HG02610 (cell line): ENCODE measurements around the gene ISX.
"Not testable (repeated sequence)": the region's sequence is repeated elsewhere in the genome, so short reads cannot be mapped to it uniquely, and the experiment has no call there.

Experiments used
- ATAC-seq: cut with Tn5 transposase; IDR thresholded peaks from one replicate; pipeline ENCODE4 v1.9.1; 2021; ENCODE audit warnings: mild to moderate bottlenecking, moderate library complexity; ENCODE audit not compliant: unreplicated experiment

The ISX gene

DNA sequence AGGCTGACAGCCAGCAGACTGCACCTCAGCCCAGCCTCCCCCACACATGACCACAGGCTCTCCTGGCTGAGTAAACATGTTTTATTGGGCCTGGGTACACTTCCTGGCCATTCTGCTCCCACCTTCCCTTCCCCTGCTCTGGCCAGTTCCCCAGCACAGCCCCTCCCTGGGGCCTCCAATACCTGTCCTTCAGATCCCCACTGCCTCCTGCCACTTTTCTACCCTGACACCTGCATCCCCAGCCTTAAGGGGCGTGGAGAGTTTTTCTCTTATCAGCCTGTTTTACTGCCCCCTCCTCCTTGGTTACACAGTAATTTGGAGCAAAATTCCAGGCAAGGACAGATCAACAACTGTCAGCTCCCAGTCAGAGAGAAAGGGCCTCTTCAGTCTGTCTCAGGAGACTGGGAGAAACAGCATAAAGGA lies at the start of gene ISX:
TSS of gene ISX (plus strand) at position 363 of the 423 bp plus-strand sequence. CDS start 930 bp downstream, outside the sequence.
- no peak for ATAC-seq

DNA sequence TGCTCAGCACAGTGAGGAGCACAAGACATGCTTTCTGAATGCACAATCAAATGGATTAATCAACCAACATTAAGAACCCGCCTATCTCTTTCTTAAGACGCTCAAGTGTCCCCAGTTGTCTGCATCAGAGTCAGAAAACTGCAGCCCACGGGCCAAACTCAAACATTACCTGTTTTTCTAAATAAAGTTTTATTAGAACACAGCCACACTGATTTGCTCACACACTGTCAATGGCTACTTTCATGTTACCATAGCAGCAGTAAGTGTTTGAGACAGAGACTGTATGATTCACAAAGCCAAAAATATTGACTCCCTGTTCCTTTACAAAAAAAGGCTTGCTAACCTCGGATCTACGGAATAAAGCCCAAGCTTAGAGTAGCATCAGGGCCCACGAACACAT lies 49.0 kb upstream of the ISX start:
- no peak for ATAC-seq

DNA sequence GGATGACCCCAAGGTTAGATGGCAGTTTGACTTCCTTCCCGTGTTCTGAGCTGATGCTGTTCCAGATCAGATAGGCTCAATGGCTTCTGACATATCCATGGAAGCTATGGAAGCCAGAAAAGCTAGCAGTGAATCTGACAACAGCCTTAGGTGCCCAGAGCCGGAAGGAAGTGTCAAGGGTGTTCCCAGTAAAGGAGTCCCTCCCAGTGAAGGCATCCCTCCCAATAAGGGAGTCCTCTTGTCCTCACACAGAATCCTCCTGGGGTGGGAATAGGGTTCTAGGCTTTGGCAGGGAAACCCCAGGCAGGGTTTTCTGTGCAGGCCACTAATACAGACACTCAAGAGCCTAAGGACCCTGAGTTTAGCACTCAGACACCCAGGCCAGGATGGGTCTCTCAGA lies 47.0 kb upstream of the ISX start:
- no peak for ATAC-seq

DNA sequence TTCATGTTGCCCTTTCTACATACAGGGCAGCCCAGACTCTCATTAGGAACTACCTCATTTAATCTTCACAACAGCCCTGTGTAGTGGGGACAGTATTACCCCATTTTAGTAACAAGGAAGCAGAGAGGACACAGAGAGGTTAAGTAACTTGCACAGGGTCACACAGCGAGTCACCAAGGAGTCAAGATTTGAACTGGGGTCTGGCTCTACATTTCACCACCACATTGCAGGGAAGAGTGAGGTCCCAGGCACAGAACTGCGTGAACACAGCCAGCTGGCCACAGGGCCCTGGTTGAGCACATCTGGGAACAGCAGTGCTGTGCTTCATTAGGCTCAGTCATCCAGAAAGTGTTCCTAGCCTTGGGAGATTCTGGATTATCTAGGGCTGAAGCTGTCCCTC lies 45.4 kb upstream of the ISX start:
- no peak for ATAC-seq

DNA sequence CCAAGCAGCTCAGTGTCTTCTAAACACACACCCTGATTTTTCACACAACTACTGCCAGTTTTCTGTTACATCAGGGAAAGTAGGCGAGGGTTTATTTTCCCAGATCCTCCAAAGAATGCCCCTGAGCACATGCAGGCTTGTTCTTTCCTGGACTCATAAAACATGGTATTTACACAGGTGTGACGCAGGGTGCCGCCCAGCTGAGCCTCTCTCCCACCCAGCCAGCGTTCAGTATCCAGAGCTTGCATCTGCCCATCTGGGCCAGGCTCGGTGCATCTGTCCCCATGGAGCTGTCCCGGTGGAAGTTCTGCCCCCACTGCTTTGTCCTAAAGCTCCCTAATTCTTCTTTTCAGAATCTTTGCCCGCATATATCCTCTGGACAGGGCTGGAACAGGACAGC lies 44.8 kb upstream of the ISX start:
- no peak for ATAC-seq

DNA sequence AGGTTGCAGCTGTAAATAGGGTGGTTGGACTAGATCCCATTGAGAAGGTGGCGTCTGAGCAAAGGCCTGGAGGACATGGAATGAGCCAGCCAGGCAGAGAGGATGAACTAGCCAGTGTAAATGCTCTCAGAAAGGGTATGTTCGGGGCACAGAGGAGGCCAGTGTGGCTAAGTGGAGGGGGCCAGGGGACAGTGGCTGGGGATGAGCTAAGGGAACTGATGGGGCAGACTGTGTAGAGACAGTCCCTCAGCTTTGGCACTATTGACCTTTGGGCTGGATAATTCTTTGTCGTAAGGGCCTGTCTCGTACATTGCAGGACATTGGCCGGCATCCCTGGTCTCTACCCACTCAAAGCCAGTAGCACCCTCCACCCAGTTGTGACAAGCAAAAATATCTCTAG lies 43.7 kb upstream of the ISX start:
- ATAC-seq: no peak

DNA sequence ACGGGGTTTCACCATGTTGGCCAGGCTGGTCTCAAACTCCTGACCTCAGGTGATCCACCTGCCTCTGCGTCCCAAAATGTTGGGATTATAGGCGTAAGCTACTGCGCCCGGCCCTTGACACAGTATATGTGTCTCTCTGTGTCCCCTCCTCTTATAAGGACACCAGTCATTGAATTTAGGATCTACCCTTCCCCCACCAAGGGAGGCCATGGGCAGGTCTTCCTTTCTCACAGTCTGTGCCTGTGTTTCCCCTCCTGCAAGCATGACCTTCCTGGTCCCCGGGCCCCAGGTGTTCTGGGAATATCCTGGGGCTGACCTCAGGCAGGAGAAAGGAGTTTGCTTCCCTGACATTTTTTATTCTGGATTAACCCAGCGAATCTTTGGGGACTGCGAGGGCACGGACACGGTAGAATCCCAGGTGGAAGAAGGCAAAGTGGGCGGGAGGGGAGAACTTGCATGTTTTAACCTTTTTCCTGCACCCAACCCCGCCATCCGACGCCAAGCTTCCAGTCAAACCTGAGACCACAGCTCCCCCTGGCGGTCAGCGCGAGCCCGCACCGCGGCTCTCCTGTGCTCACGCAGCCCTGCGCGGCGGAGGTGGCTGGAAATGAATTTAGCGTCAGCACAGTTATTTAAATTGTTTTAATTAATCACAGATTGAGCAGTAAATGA lies 42.1 kb upstream of the ISX start:
- no peak for ATAC-seq

DNA sequence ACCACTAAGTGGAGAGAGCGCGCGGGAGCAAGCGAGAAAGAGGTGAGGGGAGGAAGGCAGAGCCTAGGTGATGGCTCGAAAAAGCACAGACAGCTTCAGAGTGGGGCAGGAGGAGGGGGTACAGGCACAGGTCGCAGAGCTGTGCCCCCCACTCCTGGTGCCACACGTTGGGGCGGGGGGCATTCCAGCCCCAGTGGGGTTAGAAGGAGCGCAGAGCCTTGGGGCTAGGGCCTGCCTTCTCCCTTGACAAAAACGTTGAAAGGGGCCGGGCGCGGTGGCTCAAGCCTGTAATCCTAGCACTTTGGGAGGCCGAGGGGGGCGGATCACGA lies 41.6 kb upstream of the ISX start:
- no peak for ATAC-seq

DNA sequence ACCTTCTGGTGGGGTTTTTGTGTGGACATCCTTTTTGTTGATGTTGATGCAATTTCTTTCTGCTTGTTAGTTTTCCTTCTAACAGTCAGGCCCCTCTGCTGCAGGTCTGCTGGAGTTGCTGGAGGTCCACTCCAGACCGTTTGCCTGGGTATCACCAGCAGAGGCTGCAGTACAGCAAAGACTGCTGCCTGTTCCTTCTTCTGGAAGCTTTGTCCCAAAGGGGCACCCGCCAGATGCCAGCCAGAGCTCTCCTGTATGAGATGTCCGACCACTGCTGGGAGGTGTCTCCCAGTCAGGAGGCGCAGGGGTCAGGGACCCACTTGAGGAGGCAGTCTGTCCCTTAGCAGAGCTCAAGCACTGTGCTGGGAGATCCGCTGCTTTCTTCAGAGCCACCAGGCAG lies 35.8 kb upstream of the ISX start:
- not testable (repeated sequence) for ATAC-seq

DNA sequence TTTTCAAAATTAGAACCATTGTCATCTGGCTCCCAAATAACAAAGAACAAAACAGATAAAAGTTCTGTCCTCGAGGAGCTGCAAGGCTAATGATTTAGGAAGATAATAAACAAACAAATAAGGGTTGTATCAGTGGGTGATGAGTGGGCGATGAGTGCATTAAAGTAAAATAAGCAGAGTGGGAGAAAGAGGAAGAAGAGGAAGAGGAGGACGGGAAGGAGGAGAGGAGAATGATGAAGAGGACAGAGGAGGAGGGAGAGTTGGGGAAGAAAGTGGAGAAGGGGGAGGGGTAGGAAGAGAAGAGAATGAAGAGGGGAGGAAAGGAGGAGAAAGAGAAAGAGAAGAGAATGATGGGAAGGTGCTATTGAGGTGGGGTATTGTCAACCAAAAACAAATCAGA lies 33.4 kb upstream of the ISX start:
- no peak for ATAC-seq

DNA sequence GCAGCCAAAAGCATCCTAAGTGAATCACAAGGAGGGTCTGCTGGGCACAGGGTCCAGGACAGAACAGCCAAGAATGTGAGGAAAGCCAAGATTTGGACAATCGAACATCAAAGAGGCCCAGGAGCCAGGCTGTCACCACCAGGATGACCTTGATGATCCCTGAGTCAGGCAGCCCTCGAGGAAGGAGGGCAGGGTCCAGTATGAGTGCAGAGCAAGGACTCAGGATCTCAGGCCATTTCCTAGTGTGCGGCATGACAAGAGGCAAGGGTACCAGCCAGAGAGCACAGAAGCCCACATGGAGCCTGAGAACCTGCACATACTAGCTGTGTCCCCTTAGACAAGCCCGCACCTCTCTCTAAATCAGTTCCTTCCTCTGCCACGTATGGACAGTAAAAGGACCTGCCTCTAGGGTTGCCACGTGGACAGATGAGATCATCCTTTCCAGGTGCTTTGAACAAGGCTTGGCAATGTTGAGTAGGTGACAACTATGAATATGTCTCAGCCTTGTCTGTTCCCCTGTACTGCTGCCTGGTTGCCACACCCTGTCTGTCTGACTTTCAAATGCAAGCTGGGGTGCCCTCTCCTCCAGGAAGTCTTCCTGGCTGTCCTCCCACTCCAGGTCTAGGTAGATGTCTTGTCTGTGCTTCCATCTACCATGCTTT lies 32.2 kb upstream of the ISX start:
- no peak for ATAC-seq

DNA sequence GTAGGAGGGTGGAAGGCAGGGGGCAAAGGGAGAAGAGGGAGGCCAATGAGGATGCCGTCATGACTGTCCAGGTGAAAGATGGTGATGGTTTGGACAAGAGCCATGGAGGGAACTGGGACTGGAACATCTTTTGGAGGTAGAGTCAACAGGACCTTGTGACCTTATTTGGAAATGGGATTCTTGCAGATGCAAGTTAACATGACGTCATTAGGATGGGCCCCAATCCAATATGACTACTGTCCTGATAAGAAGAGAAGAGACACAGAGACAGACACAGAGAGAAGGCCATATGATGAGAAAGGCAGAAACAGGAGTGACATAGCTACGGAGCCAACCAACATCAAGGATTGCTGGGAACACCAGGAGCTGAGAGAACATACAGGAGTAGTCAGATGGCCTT lies 31.0 kb upstream of the ISX start:
- no peak for ATAC-seq

DNA sequence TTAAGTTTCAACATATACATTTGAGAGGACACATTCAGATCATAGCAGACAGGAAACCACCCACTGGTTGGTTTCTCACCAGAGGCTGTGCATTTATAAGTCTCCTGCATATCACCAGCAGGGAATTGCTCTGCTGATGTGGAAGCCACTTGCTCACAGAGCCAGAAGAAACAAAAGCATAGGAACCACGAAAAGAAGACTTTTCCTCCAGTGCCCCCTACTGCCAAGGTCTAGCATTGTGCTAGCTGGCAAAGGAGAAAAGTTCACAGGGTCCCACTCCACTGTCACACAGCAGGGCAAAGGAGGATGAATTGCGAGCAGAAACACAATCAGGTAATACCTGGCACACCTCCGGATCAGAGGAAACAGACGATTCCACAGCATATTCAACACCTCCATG lies 28.9 kb upstream of the ISX start:
- ATAC-seq: no peak

DNA sequence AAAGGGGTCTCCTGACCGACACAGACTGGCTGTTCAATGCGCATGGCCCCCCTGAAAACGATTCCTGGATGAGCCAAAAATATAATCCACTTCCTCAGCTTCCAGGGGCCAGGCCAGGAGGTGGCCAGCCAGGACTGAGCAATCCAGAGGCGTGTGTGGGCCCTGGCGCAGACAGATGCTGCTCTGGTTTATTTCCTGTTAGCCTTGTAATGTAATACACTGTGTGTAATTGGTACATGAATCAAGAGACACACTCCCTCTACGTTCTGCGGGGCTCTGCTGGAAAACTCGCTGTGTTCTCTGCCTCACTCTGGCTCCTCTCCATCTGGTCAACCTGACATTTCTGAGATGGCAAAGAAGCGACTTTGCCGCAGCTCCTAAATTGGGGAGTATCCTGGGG lies 26.3 kb upstream of the ISX start:
- no peak for ATAC-seq

DNA sequence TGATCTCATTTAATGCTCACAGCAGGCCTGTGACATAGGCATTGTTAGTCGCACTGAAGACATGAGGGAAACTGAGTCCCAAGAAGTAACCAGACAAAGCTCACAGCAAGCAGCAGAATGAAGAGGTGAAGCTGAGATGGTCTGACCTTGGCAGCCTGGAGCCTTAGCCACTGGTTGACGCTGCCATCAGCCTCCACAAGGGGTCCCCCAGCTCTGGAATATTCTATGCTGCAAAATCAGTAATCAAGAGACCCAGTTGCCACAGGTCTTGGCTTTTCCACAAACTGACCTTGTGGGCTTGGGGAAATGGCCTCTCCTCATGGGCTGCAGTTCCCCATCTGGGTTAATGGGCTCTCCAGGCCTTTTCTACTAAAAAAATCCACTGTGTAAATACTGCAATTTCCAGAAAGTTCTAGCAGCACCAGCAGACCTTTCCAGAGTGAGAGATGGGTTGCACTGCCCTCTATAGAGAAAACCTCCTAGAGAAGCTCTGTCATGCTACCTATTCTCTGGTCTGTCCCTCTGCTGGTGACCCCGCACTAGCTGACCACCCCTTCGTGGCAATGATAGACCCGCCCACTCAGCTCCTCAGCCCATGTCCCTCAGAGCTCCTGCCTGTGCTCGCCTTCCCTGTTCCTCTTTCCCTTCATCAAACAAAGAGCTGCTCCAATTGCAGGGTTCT lies 22.6 kb upstream of the ISX start:
- no peak for ATAC-seq

DNA sequence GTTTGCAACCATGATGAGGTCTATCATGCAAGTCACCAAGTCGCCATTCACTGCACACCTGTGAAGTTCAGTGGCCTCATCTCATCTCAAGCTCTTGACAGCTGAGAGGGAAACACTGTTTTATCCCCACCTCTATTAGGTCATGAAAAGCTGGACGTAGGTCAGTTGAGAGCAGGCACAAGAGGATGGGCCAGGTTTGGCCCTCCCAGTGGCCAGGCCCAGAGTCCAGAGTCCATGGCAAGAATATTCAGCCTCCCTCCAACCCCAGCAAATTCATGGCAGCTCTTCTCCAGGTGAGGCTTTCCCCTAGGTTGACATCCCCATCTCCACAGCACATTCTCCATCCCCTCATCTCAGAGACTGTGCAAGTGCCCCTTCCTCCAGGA lies 22.0 kb upstream of the ISX start:
- no peak for ATAC-seq

DNA sequence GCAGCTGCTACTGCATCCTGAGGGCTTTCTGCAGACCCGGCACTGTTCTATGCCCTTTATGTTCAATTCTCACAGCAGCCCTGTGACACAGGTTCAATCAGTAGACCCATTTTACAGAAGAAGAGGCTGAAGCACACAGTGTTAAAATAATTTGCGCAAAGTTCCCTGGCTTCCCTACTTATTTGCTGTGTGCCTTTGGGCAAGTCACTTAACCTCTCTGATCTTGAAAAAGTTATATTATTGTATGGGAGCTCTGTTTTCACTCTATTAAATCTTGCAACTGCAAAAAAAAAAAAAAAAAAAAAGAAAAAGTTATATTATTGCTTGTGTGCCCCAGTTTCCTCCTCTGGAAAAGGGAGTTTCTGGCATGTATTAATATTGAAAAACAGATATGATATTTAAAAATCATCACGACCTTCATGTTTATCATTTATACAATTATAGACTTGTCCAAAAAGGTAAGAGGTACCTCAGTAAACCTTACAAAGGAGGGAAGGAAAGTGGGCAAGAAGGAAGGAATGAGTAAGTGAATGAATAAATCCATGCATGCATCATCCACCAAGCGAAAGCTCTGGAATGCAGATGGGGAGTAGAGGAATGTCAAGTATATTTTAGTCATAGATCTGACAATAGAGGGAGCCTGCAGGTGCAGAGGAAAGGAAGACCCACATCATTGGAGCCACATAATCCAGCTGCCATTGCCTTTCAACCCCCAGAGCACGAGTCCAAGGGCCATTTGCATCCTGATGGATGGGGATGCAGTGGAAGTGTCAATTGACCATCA lies 21.2 kb upstream of the ISX start:
- no peak for ATAC-seq

DNA sequence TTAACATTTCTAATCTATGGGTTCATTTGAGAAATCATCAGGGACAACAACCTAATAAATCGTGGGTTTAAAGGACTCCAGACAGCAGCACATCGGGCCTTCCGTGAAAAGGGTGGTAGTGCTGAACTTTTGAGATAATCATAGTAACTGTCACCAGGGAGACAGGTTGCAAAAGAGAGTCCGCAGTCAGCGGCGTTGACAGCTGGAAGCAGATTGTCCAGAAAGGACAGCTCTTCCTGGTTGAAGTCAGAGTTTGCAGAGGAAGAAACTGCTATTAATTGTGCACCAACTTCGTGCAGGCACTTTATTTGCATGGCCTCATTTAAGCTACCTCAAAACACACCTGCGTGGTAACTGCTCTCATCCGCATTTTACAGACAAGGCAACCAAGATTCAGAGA lies 20.5 kb upstream of the ISX start:
- ATAC-seq: no peak

DNA sequence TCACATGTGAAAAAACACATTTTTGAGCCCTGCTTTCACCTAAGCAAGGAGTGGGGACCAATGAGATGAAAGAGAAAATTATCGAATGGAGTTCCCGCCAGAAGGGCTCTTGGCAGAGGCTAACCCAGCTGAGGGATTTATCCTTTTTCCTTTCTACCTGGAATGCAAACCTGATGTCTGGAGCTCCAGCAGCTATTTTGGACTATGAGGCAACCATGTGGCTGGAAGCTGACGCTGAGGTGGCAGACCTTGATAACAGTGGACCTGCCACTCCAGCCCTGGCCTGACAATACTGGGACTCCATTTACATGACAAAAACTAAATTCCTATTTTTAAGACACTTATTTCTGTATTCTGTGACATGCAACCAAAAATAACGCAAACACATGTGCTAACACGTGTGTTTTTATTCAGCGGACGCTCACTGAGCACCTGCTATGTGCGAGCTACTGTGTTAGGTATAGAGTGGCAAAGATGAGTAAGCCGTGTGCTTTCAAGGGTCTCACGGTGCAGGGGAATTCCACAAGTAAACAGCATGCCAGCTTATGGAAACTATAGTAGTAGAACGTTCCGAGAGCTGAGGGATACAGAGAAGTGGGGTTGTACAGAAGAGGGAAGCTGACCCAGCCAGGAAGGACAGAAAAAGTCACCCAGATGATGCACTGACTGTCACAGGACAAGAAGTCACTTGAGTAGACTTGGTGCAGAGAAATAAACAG lies 19.1 kb upstream of the ISX start:
- ATAC-seq: no peak

DNA sequence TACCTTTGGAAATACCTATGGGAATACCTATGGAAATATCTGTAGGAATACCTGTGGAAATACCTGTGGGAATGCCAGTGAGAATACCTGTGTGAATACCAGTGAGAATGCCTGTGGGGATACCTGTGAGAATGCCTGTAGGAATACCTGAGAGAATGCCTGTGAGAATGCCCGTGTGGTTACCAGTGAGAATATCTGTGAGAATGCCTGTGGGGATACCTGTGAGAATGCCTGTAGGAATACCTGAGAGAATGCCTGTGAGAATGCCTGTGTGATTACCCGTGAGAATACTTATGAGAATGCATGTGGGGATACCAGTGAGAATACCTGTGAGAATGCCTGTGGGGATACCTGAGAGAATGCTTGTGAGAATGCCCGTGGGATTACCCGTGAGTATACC lies 15.9 kb upstream of the ISX start:
- not testable (repeated sequence) for ATAC-seq

DNA sequence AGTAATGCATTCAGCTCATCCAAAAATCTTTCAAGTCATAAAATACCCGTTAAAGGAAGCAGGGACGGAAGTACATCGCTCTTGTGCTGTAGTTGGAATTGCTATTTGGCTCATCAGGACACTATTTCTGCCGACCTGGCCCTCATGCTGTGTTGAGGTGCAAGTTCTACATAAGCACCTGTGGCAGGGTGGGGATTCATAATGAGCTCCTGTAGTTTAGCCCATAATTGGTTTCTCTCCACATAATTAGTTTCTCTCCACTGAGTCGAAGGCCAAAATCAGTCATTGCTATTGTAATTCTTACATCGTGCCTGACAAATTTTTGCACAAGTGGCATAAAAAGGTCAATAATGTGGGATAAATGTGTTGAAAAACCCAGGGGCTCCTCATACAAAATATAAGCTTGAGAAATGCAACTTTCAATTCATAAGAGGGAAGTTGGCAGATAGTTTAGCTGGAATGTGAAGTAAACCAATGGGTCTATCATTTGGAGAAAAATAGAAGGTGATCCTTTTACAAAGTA lies 14.9 kb upstream of the ISX start:
- ATAC-seq: no peak
